COLO668 (cell line): ENCODE results near the gene ZNF595.
"Not testable (repeated sequence)": the region's sequence is repeated elsewhere in the genome, so short reads cannot be mapped to it uniquely, and the experiment has no call there.

Experiments used
- DNase-seq: peaks from one replicate; lab custom pipeline; 2025; ENCODE audit not compliant: unreplicated experiment; lab: John Stamatoyannopoulos, UW

ZNF595 gene

GRCh38 chr4:85951-86350 is 32.8 kb downstream of the ZNF595 start:
- DNase-seq, result no peak

GRCh38 chr4:86559-87324 is 33.6 kb downstream of the ZNF595 start:
- DNase-seq, result not testable (repeated sequence)

- DNase-seq, result no peak
Measured at GRCh38 chr4:98386-98785, 45.3 kb downstream of the ZNF595 start.

GRCh38 chr4:99863-100262 is 46.7 kb downstream of the ZNF595 start:
- DNase-seq, result no peak

GRCh38 chr4:107083-107443 is 53.9 kb downstream of the ZNF595 start:
- DNase-seq, result no peak

GRCh38 chr4:107444-108429 is 54.6 kb downstream of the ZNF595 start:
- peak; percentile 44 for DNase-seq

GRCh38 chr4:112771-113170 is 59.6 kb downstream of the ZNF595 start:
- DNase-seq, result no peak

- DNase-seq, result no peak
Measured at GRCh38 chr4:113732-114131, 60.6 kb downstream of the ZNF595 start.

- no peak for DNase-seq
Measured at GRCh38 chr4:114149-114548, 61.0 kb downstream of the ZNF595 start.

- DNase-seq, result no peak
Measured at GRCh38 chr4:116499-116898, 63.4 kb downstream of the ZNF595 start.

- DNase-seq, result no peak
Measured at GRCh38 chr4:120616-121015, 67.5 kb downstream of the ZNF595 start.

GRCh38 chr4:121408-122084 is 68.4 kb downstream of the ZNF595 start:
- no peak for DNase-seq

- not testable (repeated sequence) for DNase-seq
Measured at GRCh38 chr4:123922-124274, 70.8 kb downstream of the ZNF595 start.

- peak; percentile 93 for DNase-seq
Measured at GRCh38 chr4:124275-125081, 71.4 kb downstream of the ZNF595 start, which contains the start of gene ZNF718. TSS of gene ZNF718 (plus strand) at chr4:124501. CDS start at chr4:124671, 170 bp downstream.

GRCh38 chr4:125091-125771 is 72.1 kb downstream of the ZNF595 start:
- DNase-seq, result peak; percentile 71

GRCh38 chr4:125833-126232 is 72.7 kb downstream of the ZNF595 start:
- DNase-seq, result peak; percentile 29

GRCh38 chr4:132483-132882 is 79.4 kb downstream of the ZNF595 start:
- DNase-seq, result no peak
